Lung (tissue), 12 donors: ENCODE data around the gene LRCH1. TPM values are rescaled to one million over a fixed set of nuclear protein-coding genes. Genes with fewer than 3 reads are reported as not detected.

Source experiments
- ATAC-seq: fragments of 200-7000 bp; cut with Tn5 transposase; one replicate; pipeline ENCODE4 v1.9.1; 2020; ENCODE audit warnings: moderate number of reproducible peaks; ENCODE audit not compliant: insufficient read depth, low FRiP score
- DNase-seq, 3 donors: peaks; one replicate each; pipeline ENCODE4 v3.0.0-alpha.2; 2013 to 2017
- H3K27ac ChIP-seq, 2 donors: one replicate each; pipeline ENCODE4 v1.5.1; 2013; ENCODE audit warnings: mild to moderate bottlenecking in 2 of 2, moderate library complexity in 2 of 2, control low read depth in 1 of 2, inconsistent platforms in 1 of 2, low read depth in 1 of 2, low read length in 1 of 2
- H3K27me3 ChIP-seq, 3 donors: one replicate each; pipeline ENCODE4 v1.5.1; 2013; ENCODE audit warnings: low read length in 2 of 3; ENCODE audit not compliant: control insufficient read depth in 3 of 3, insufficient read depth in 3 of 3
- H3K36me3 ChIP-seq, 4 donors: one replicate each; pipeline ENCODE4 v1.5.1; 2013; ENCODE audit warnings: low read length in 4 of 4, mild to moderate bottlenecking in 1 of 4, moderate library complexity in 1 of 4; ENCODE audit not compliant: control insufficient read depth in 4 of 4, insufficient read depth in 4 of 4
- H3K4me1 ChIP-seq, 5 donors: one replicate each; pipeline ENCODE4 v1.5.1; 2013; ENCODE audit warnings: low read length in 5 of 5, mild to moderate bottlenecking in 2 of 5, moderate library complexity in 1 of 5; ENCODE audit not compliant: control insufficient read depth in 5 of 5, insufficient read depth in 5 of 5
- H3K4me3 ChIP-seq: one replicate; pipeline ENCODE4 v1.5.1; 2013; ENCODE audit warnings: mild to moderate bottlenecking, control low read depth, moderate library complexity
- H3K9ac ChIP-seq, 2 donors: one replicate each; pipeline ENCODE4 v1.5.1; 2013; ENCODE audit warnings: low read length in 2 of 2, control low read depth in 1 of 2; ENCODE audit not compliant: insufficient read depth in 1 of 2
- H3K9me3 ChIP-seq, 4 donors: one replicate each; pipeline ENCODE4 v1.5.1; 2013; ENCODE audit warnings: low read length in 3 of 4, mild to moderate bottlenecking in 1 of 4, moderate library complexity in 1 of 4; ENCODE audit not compliant: control insufficient read depth in 4 of 4, insufficient read depth in 3 of 4
- CTCF ChIP-seq: IDR thresholded peaks from 2 replicates; pipeline ENCODE4 v1.5.1; 2012; ENCODE audit warnings: mild to moderate bottlenecking; ENCODE audit errors: control extremely low read depth, extremely low read depth
- WGBS, 2 donors: extraction: QIAGEN DNeasy Blood & Tissue Kit; methylation state at CpG; one replicate each; pipeline ENCODE4 v1.1.7; 2013; 5-methylcytosine and 5-hydroxymethylcytosine counted together
- polyA plus RNA-seq, 2 donors: library from polyadenylated mRNA; stranded (reverse); fragments of 200-250 nt; gene quantifications; one replicate each; pipeline ENCODE4 v1.2.1, GENCODE V29; 2013
- total RNA-seq, 2 donors: library from RNA; depleted of rRNA in 1 of 2; stranded (reverse); fragments of >200 nt in 1 of 2; gene quantifications; one replicate each; pipeline ENCODE4 v1.2.1, GENCODE V29; 2014 to 2021
- donor health status: control.
- donor health status: control.
- donor health status: Bipolar disorder and iron deficiency.
- donor health status: healthy.
- donor health status: DM: yes; HTN: yes; CAD: no.

Gene LRCH1
- total and polyA plus RNA-seq, 4 donors: 3.6 to 35.4 (median 13.2) TPM

- no peaks in the 10 kb centered on the region for H3K27me3 ChIP-seq
- ATAC-seq (no peak), DNase-seq (no peak)
- peaks cover 5 to 51% (median 26%) of the 10 kb centered on the region in 5 donors for H3K4me1 ChIP-seq
- no peak overlapping the region for H3K9ac ChIP-seq
- H3K4me3 ChIP-seq: no peak overlapping the region
- TF ChIP-seq CTCF: no peak
- WGBS, 2 donors: 84 to 90% methylated on average over 6 of the region's 6 CpGs
- H3K27ac ChIP-seq: no peak overlapping the region
- H3K36me3 ChIP-seq: peaks cover 0 to 4% (median 0%) of the 10 kb centered on the region in 4 donors
- no peaks in the 10 kb centered on the region for H3K9me3 ChIP-seq
Measured at GRCh38 chr13:46556418-46556779, 3.4 kb downstream of the LRCH1 start.

GRCh38 chr13:46559272-46559805 lies 6.4 kb downstream of the LRCH1 start:
- H3K4me3 ChIP-seq: no peak overlapping the region
- ATAC-seq: no peak
- no peak for DNase-seq
- no peaks in the 10 kb centered on the region for H3K36me3 ChIP-seq
- H3K27ac ChIP-seq: no peak overlapping the region
- H3K9me3 ChIP-seq: no peaks in the 10 kb centered on the region
- WGBS, 2 donors: 68 to 78% methylated on average over 2 of the region's 2 CpGs
- H3K27me3 ChIP-seq: no peaks in the 10 kb centered on the region
- no peak for TF ChIP-seq CTCF
- H3K9ac ChIP-seq: no peak overlapping the region
- peaks cover 4 to 50% (median 38%) of the 10 kb centered on the region in 5 donors for H3K4me1 ChIP-seq

DNA sequence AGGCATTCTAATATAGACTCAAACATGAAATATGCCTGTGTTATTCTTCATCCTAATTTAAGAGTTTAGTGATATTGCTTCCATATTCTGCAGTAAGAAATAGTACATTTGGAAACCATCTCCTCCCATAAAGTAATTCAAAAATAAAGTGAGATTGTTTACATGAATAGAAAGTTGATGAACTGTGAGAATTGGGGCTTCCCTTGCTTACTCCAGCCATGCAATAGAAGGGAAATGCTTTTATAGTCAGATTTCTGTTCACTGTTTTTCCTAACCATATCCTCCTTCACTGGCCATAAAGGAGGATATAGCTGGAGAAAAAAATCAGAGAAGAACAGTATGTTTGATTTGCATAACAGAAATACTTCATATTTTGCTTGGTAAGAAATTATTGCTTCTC lies 7.8 kb downstream of the LRCH1 start:
- H3K4me3 ChIP-seq: no peak overlapping the region
- DNase-seq: peak in 2 of 3 donors; percentile 95 to 96
- H3K9ac ChIP-seq: peak overlapping the region in 1 of 2 donors; percentile 14
- no peaks in the 10 kb centered on the region for H3K9me3 ChIP-seq
- no peaks in the 10 kb centered on the region for H3K27me3 ChIP-seq
- no peak overlapping the region for H3K27ac ChIP-seq
- no peaks in the 10 kb centered on the region for H3K36me3 ChIP-seq
- peaks cover 4 to 44% (median 32%) of the 10 kb centered on the region in 5 donors for H3K4me1 ChIP-seq
- no peak for TF ChIP-seq CTCF
- ATAC-seq: no peak

DNA sequence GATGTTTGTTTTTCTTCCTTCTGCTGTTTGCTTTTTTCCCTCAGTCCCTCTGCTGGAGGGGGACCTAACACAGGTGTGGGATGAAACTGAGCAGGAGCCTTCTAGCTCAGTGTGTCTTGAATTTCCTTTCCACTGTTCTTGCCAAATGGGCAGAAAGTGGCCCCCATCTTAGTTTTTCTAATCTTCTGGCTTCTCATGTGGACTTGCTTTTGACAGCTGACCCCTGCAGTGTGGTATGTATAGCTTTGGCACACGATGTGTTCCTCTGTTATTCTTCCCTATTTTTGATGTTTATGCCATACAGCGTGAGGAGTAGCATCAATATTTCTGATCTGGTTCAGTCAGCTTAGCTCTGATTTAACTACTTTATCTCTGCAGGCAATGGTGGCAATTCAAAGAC lies 8.3 kb downstream of the LRCH1 start:
- no peak for TF ChIP-seq CTCF
- Histone ChIP-seq H3K36me3 (no peaks in the 10 kb centered on the region), H3K4me1 (peaks cover 5 to 47% (median 27%) of the 10 kb centered on the region in 5 donors), H3K27me3 (no peaks in the 10 kb centered on the region), H3K4me3 (no peak overlapping the region), H3K9me3 (no peaks in the 10 kb centered on the region), H3K27ac (no peak overlapping the region), H3K9ac (no peak overlapping the region)
- DNase-seq (peak in 2 of 3 donors; percentile 64 to 71), ATAC-seq (no peak)
- WGBS, 2 donors: 44 to 69% methylated on average over 2 of the region's 2 CpGs
